ENCODE measurements around the gene KCNJ6.
"Not testable (repeated sequence)": the region's sequence is repeated elsewhere in the genome, so short reads cannot be mapped to it uniquely, and the experiment has no call there.

KCNJ6 gene

DNA sequence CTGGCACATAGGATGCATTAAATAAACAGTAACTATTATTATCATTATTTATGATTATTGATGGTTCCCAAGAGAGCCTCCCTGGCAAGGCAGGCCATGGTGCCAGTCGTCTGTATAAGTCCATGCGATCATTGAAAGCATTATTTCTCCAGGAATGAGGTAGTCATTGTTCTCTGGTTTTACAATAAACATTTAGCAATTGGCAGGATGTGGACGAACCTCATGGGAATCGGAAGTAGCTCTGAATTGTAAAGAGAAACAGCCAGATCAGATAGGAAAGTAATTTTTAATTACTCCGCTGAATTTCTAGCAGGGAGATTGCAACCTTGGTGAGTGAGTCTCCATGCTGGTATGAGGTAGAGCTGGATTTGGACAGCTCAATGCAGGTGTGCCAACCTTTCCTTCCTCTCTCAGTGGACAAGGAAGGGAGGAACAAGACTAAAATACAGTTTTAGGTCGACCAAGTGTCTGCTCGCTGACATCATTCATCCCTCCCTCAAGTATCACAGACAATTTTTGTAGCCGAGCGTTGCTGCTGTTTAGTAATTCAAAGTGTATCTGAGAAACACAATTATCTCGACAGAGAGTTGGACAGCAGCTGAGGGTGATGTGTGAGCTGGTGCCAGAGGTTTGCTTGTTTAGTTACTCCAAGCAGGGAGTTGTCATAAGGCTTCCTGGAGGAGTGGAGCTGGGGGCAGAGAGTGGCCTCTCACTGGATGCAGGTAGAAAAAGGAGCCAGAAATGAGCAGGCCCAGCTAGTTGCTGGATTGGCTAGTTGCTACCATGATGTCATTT is 250.8 kb downstream of the KCNJ6 start:
- no peak for FAIRE-seq
- DNase-seq (ENCODE audit: extremely low spot score, insufficient read length, low read depth) = no peak

DNA sequence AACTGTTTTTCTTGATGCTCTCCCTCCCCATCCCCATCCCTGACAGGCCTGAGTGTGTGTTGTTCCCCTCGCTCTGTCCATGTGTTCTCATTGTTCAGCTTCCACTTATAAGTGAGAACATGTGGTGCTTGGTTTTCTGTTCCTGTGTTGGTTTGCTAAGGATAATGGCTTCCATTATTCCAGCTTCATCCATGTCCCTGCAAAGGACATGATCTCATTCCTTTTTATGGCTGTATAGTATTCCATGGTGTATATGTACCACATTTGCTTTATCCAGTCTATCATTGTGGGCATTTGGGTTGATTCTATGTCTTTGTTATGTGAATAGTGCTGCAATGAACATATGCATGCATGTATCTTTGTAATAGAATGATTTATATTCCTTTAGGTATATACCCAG is 254.0 kb downstream of the KCNJ6 start:
- FAIRE-seq; DNase-seq (ENCODE audit: extremely low spot score, insufficient read length, low read depth): not testable (repeated sequence)

DNA sequence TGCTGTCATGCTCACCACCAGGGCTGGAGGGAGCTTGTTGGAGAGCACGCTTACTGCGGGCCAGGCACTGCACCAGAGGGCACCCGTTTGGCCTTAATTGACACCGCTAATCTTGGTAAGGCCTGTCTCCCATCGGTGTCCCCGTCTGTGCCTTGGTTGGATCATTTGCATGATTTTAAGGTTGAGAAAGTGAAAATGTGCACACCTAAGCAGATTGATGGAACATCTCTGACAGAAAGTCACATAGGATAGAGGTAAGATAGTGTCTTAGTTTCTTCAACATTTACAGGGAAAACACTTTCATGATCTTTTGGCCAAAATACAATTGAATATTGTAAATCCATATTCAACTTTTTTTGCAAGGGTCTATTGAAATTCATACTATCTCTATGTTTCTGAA is 255.5 kb downstream of the KCNJ6 start:
- FAIRE-seq (no peak), DNase-seq (ENCODE audit: extremely low spot score, insufficient read length, low read depth) (no peak)

- FAIRE-seq (no peak), DNase-seq (ENCODE audit: extremely low spot score, insufficient read length, low read depth) (no peak)
Measured at GRCh38 chr21:37659874-37660273, 256.4 kb downstream of the KCNJ6 start.

DNA sequence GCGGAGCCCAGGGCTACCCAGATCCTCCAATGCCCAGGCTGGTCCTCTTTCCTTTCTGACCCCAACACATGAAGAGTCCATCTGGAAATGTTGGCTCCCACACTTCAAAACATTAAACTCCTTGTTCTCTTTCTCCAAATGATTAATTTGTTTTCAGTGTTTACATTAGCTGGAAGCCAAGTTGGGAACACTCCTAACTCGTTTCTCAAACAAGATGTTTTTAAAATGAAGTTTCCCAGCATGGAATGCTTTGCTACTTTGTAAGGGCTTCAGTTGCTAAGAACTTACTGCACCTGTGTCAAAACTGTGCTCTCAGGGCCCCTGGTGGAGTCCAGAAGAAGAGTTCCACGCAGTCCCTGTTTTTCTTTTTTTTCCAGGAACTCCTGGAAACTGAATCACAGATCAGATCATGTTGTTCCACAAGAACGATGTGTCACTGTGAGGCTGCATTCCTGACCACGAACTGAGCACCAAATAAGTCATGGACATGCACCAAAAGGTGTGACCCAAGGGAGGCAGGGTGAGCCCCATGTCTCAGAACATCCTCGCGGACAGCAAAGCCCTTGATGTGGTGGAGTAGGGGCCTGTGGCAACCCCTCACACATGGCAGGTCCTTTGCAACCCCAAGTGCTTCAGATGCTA is 257.3 kb downstream of the KCNJ6 start:
- FAIRE-seq = no peak

DNA sequence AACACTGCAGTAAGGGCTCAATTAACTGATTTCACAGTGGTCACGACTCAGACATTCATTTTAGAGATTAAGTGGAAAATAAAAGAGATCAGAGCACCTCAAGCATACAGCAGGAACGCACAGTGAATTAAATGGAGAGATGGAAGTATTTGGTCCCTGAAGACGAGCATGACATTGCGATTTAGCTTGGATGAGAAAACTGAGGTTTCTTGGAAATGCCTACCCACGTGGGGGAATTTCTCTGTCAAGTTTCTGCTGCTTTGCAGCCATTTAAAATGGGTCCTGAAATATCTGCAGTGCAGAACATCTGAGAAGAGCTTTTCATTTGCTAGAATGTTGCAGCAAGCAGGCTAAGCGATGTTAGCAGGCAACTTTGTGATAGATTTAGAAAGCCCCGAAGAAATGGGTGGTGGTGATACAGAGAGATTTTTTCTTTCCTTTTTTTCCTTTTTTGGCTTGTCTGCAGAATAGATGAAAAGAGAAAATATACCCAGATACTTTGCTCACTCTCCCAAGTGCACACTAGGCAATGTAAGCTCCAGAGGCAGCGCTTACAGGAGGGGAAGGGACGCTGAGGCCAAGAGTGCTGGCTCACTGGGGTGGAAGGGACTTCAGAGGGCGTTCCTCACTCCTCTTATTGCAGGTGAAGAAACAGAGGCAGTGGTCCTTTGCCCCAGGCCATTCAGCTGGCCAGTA is 258.0 kb downstream of the KCNJ6 start:
- DNase-seq (ENCODE audit: extremely low spot score, insufficient read length, low read depth) (no peak), FAIRE-seq (no peak)

More for the DNA sequence above, 257.3 kb downstream of the KCNJ6 start:
- no peak for DNase-seq (ENCODE audit: extremely low spot score, insufficient read length, low read depth)

GRCh38 chr21:37656899-37657298 is 259.4 kb downstream of the KCNJ6 start:
- DNase-seq (ENCODE audit: extremely low spot score, insufficient read length, low read depth) (no peak), FAIRE-seq (no peak)

GRCh38 chr21:37655611-37656300 is 260.5 kb downstream of the KCNJ6 start:
- DNase-seq (ENCODE audit: extremely low spot score, insufficient read length, low read depth) (no peak), FAIRE-seq (no peak)

GRCh38 chr21:37654596-37654995 is 261.7 kb downstream of the KCNJ6 start:
- no peak for FAIRE-seq
- DNase-seq (ENCODE audit: extremely low spot score, insufficient read length, low read depth) = no peak

DNA sequence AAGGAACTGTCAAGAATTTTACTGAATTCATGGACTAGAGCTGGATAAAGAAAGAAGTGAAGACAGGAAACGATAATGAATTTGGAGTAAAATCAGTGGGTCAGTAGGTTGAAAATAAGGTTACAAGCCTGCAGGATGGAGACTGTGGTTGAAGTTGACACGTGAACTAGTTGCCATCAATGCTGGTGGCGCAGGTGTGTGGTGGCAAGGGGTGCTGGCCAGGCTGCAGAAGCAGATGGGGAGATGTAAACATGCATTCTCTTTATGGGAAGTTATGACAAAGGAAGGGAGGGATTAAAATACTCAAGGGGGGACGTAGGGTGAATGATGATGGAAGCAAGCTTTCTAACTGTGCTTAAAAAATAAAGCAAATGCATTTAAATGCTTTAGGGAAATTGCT is 263.1 kb downstream of the KCNJ6 start:
- DNase-seq (ENCODE audit: extremely low spot score, insufficient read length, low read depth) (no peak), FAIRE-seq (no peak)

DNA sequence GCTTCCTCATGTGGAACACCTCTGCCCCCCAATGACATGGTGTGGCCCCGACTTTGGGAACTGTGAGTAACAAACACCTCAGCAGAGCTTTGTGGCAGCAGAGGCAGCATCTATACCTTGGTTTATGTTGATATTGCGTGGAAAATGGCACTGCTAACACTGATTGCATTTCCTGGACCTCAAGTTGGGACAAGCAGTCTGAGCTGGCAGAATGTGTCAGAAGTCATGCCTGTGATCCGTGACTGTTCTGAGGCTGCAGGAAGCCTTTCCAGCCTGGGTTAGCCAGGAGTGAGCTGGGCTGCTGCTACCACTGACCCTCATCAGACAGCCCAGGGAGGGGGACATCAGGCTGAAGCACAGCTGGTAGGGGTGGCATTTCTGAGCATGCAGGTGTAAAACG is 268.5 kb downstream of the KCNJ6 start:
- FAIRE-seq (no peak), DNase-seq (ENCODE audit: extremely low spot score, insufficient read length, low read depth) (no peak)

GRCh38 chr21:37646761-37647160 is 269.5 kb downstream of the KCNJ6 start:
- not testable (repeated sequence) for DNase-seq (ENCODE audit: extremely low spot score, insufficient read length, low read depth); FAIRE-seq

- no peak for FAIRE-seq
- no peak for DNase-seq (ENCODE audit: extremely low spot score, insufficient read length, low read depth)
Measured at GRCh38 chr21:37645848-37646247, 270.4 kb downstream of the KCNJ6 start.

- FAIRE-seq (no peak), DNase-seq (ENCODE audit: extremely low spot score, insufficient read length, low read depth) (no peak)
Measured at GRCh38 chr21:37644636-37645035, 271.6 kb downstream of the KCNJ6 start.

DNA sequence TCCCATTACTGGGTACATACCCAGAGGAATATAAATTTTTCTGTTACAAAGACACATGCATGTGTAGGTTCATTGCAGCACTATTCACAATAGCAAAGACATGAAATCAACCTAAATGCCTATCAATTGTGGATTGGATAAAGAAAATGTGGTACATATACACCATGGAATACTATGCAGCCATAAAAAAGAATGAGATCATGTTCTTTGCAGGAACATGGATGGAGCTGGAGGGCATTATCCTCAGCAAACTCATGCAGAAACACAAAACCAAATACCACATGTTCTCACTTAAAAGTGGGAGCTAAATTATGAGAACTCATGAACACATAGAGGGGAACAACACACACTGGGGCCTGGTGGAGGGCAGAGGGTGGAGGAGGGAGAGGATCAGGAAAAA is 272.4 kb downstream of the KCNJ6 start:
- DNase-seq (ENCODE audit: extremely low spot score, insufficient read length, low read depth); FAIRE-seq: not testable (repeated sequence)

- DNase-seq (ENCODE audit: extremely low spot score, insufficient read length, low read depth) = no peak
- FAIRE-seq = peak; percentile 9
Measured at GRCh38 chr21:37642493-37642892, 273.8 kb downstream of the KCNJ6 start.

- no peak for FAIRE-seq
Measured at GRCh38 chr21:37639756-37640155, 276.5 kb downstream of the KCNJ6 start.

GRCh38 chr21:37636152-37636860 is 280.0 kb downstream of the KCNJ6 start:
- no peak for FAIRE-seq
- no peak for DNase-seq (ENCODE audit: extremely low spot score, insufficient read length, low read depth)

More at GRCh38 chr21:37639756-37640155, 276.5 kb downstream of the KCNJ6 start:
- no peak for DNase-seq (ENCODE audit: extremely low spot score, insufficient read length, low read depth)

DNA sequence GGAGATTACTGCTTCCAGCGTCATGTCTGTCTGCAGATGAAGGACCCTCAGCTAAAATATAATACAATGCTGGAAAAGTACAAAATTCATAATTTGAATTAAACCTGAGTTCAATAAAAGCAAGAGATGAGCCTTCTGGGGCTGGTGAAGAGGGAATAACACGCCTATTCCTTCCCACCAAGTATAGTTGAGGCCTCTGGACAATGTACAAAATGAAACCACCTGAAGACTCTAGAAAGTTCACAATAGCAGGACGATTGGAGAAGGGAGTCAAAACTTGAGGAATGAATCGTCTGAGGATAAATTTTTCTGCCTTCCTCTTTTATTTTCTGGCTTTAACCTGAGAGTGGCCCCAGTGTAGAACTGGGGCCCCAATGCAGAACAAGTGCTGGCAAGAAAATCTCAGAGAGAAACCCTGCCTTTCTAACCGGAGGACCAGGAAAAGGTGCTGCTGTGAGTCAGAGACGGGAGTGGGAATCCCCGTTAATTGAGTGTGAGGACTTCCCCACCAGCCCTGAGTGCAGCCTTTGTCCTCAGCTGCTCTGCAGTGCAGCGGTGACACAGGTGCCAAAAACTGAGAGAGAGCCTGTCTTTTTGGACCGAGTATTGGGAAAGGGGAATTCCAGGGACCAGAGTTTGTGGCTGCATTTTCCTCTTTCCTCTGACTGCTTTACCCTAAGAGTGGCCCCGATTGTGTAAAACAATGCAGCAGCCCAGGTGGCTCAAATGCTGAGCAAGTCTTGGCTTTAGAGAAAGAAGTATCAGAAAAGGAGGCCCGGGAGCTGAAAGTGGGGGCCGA is 284.7 kb downstream of the KCNJ6 start:
- no peak for DNase-seq (ENCODE audit: extremely low spot score, insufficient read length, low read depth)
- peak; percentile 91 for FAIRE-seq
